Endodermal cell (in vitro differentiated cells): ENCODE measurements around the gene KCND1. TPM values are rescaled to one million over a fixed set of nuclear protein-coding genes. Genes with fewer than 3 reads are reported as not detected.

Experiments
- DNase-seq: peaks from one replicate; pipeline ENCODE4 v3.0.0-alpha.2; 2017
- H3K27ac ChIP-seq: 2 replicates; pipeline ENCODE4 v1.5.1; 2013; ENCODE audit warnings: mild to moderate bottlenecking, low read depth, low read length, moderate library complexity
- H3K27me3 ChIP-seq: 2 replicates; pipeline ENCODE4 v1.6.1; 2013; ENCODE audit warnings: mild to moderate bottlenecking, low read length, moderate library complexity; ENCODE audit not compliant: insufficient read depth, control insufficient read depth, poor library complexity, severe bottlenecking
- H3K36me3 ChIP-seq: 2 replicates; pipeline ENCODE4 v1.7.0; 2013; ENCODE audit warnings: mild to moderate bottlenecking, low read length, moderate library complexity; ENCODE audit not compliant: control insufficient read depth, insufficient read depth
- H3K4me1 ChIP-seq: one replicate; pipeline ENCODE4 v1.7.0; 2013; ENCODE audit warnings: low read length; ENCODE audit not compliant: control insufficient read depth, insufficient read depth
- H3K4me3 ChIP-seq: 2 replicates; pipeline ENCODE4 v1.5.1; 2013; ENCODE audit warnings: mild to moderate bottlenecking, low read length, moderate library complexity
- H3K9ac ChIP-seq: 2 replicates; pipeline ENCODE4 v1.6.1; 2013; ENCODE audit warnings: mild to moderate bottlenecking, low read length, moderate library complexity; ENCODE audit not compliant: poor library complexity, severe bottlenecking; ENCODE audit errors: extremely low read depth
- H3K9me3 ChIP-seq: 2 replicates; pipeline ENCODE4 v1.6.1; 2013; ENCODE audit warnings: mild to moderate bottlenecking, low read length, moderate library complexity; ENCODE audit not compliant: control insufficient read depth
- H3K27ac Mint-ChIP-seq: 2 replicates; pipeline ENCODE4 v1.8.0; 2020; ENCODE audit warnings: mixed read lengths
- H3K27me3 Mint-ChIP-seq: 2 replicates; pipeline ENCODE4 v1.8.0; 2021; ENCODE audit warnings: mild to moderate bottlenecking, mixed read lengths; ENCODE audit not compliant: insufficient read depth
- H3K36me3 Mint-ChIP-seq: 2 replicates; pipeline ENCODE4 v1.8.0; 2020; ENCODE audit warnings: low read depth, mixed read lengths
- H3K4me1 Mint-ChIP-seq: 2 replicates; pipeline ENCODE4 v1.8.0; 2020; ENCODE audit warnings: mixed read lengths
- H3K4me3 Mint-ChIP-seq: 2 replicates; pipeline ENCODE4 v1.8.0; 2020; ENCODE audit warnings: mild to moderate bottlenecking, moderate library complexity, mixed read lengths
- H3K9me3 Mint-ChIP-seq: 2 replicates; pipeline ENCODE4 v1.8.0; 2020; ENCODE audit warnings: mild to moderate bottlenecking, mixed read lengths
- CTCF ChIP-seq: fragments of 200-600 bp; sonication (generic); conservative IDR thresholded peaks from 2 replicates; pipeline ENCODE4 v1.5.0; 2021; ENCODE audit warnings: antibody characterized with exemption, mild to moderate bottlenecking
- WGBS, 2 experiments: methylation state at CpG; one replicate each; pipeline versions ENCODE4 v1.1.5 to v1.1.7; 2013; ENCODE audit warnings: missing lambda C conversion rate in 2 of 2, mixed read lengths in 1 of 2; ENCODE audit not compliant: insufficient coverage in 1 of 2, insufficient read length in 1 of 2; 5-methylcytosine and 5-hydroxymethylcytosine counted together
- total RNA-seq, 2 donors: library from RNA; stranded (reverse); fragmentation: NEBNext Ultra II Directional in 1 of 2; extraction: Animal tissue kit (Norgen Biotek cat#: 25700) in 1 of 2; gene quantifications; 2 replicates in 1 of 2; 3 replicates in 1 of 2; pipeline ENCODE4 v1.2.1, GENCODE V29; 2021

KCND1 gene
- total RNA-seq, 2 donors from 2014 or later: 3.6 to 7.0 TPM

- Mint-ChIP-seq H3K27me3 (no peaks in the 10 kb centered on the region), H3K27ac (peak within 1 kb of the TSS; percentile 95), H3K36me3 (peaks cover 44% of the 10 kb centered on the region), H3K4me1 (peaks cover 16% of the 10 kb centered on the region), H3K4me3 (peak within 1 kb of the TSS; percentile 87), H3K9me3 (peaks cover 55% of the 10 kb centered on the region)
- no peaks in the 10 kb centered on the region for H3K9me3 ChIP-seq
- H3K27me3 ChIP-seq: no peaks in the 10 kb centered on the region
- TF ChIP-seq CTCF: no peak
- peak within 1 kb of the TSS; percentile 24 for H3K27ac ChIP-seq
- peaks cover 39% of the 10 kb centered on the region for H3K36me3 ChIP-seq
- WGBS, 2 experiments: 1 to 5% methylated on average over 4 to 60 of the region's 60 CpGs
- peak within 1 kb of the TSS; percentile 91 for H3K9ac ChIP-seq
- no peaks in the 10 kb centered on the region for H3K4me1 ChIP-seq
- peak within 1 kb of the TSS; percentile 85 for H3K4me3 ChIP-seq
- DNase-seq: peak; percentile 90
Observed at GRCh38 chrX:48911412-48912182, 60.0 kb downstream of the KCND1 start, which contains the start of gene SLC35A2. Gene SLC35A2 (minus strand): TSS chrX:48911646. CDS start chrX:48911636, 10 bp downstream.

Other genes with a start within 250 kb of the KCND1 start
- not detected for gene GLOD5, start 210.1 kb downstream of the KCND1 start, total RNA-seq
- not detected for gene GATA1, start 185.3 kb downstream of the KCND1 start, total RNA-seq
- gene HDAC6, start 169.8 kb downstream of the KCND1 start, total RNA-seq: 100 to 1,000 TPM; 121 to 135 TPM
- gene ERAS, start 145.3 kb downstream of the KCND1 start, total RNA-seq: not detected
- gene PCSK1N, start 136.2 kb downstream of the KCND1 start, total RNA-seq: 1 to 10 TPM; 2.9 to 4.0 TPM
- 10 to 100 TPM; 78.6 to 83.3 TPM for gene TIMM17B, start 74.1 kb downstream of the KCND1 start, total RNA-seq
- 10 to 100 TPM; 46.6 to 69.0 TPM for gene PQBP1, start 73.9 kb downstream of the KCND1 start, total RNA-seq
- gene SLC35A2, start 60.2 kb downstream of the KCND1 start, total RNA-seq: 10 to 100 TPM; 22.8 to 24.7 TPM
- 10 to 100 TPM; 26.2 to 94.0 TPM for gene PIM2, start 52.8 kb downstream of the KCND1 start, total RNA-seq
- 10 to 100 TPM; 50.3 to 56.5 TPM for gene OTUD5, start 14.2 kb downstream of the KCND1 start, total RNA-seq
- 10 to 100 TPM; 55.9 to 63.1 TPM for gene GRIPAP1, start 30.4 kb upstream of the KCND1 start, total RNA-seq
- gene TFE3, start 71.5 kb upstream of the KCND1 start, total RNA-seq: 10 to 100 TPM; 33.2 to 34.4 TPM
- gene CCDC120, start 87.2 kb upstream of the KCND1 start, total RNA-seq: 10 to 100 TPM; 13.4 to 13.5 TPM
- gene PRAF2, start 102.2 kb upstream of the KCND1 start, total RNA-seq: 10 to 100 TPM in 1 of 2 donors, 1 to 10 TPM in 1; 8.2 to 15.7 TPM
- 10 to 100 TPM; 29.8 to 42.5 TPM for gene WDR45, start 108.0 kb upstream of the KCND1 start, total RNA-seq
- 10 to 100 TPM; 17.9 to 23.7 TPM for gene GPKOW, start 151.9 kb upstream of the KCND1 start, total RNA-seq
- gene MAGIX, start 190.9 kb upstream of the KCND1 start, total RNA-seq: 1 to 10 TPM; 1.2 to 1.3 TPM
- 1 to 10 TPM; 1.9 to 2.0 TPM for gene PLP2, start 200.1 kb upstream of the KCND1 start, total RNA-seq
- gene PRICKLE3, start 214.5 kb upstream of the KCND1 start, total RNA-seq: 10 to 100 TPM; 10.7 to 12.0 TPM
- under 1 TPM; 0.48 to 0.51 TPM for gene SYP, start 228.3 kb upstream of the KCND1 start, total RNA-seq